CD8-positive, alpha-beta memory T cell (primary cell): ENCODE data around the gene DNAH14. TPM values are rescaled to one million over a fixed set of nuclear protein-coding genes. Genes with fewer than 3 reads are reported as not detected.

Experiments used
- CTCF ChIA-PET: fragments of 350-600 bp; sonication (Branson Sonifier 250); formaldehyde crosslinking; loops from one replicate; lab custom pipeline; 2021; ENCODE audit warnings: antibody characterized with exemption; lab: Charles Lee
- POLR2A ChIA-PET: fragments of 350-600 bp; sonication (Branson Sonifier 250); formaldehyde crosslinking; loops from one replicate; lab custom pipeline; 2021; ENCODE audit warnings: antibody characterized with exemption; lab: Charles Lee
- DNase-seq, 5 donors: peaks; one replicate each; pipeline versions ENCODE4 v3.0.0 to v3.0.0-alpha.2; 2020 to 2022; ENCODE audit warnings: mixed read lengths in 1 of 5
- H3K27ac ChIP-seq: one replicate; pipeline ENCODE4 v1.7.0; 2013; ENCODE audit warnings: low read depth, mild to moderate bottlenecking, low read length, moderate library complexity
- H3K27me3 ChIP-seq: 2 replicates; pipeline ENCODE4 v1.7.0; 2013; ENCODE audit warnings: low read length, mild to moderate bottlenecking; ENCODE audit not compliant: insufficient read depth, poor library complexity, severe bottlenecking
- H3K36me3 ChIP-seq: 2 replicates; pipeline ENCODE4 v1.7.0; 2013; ENCODE audit warnings: mild to moderate bottlenecking, low read length, moderate library complexity; ENCODE audit not compliant: insufficient read depth
- H3K4me1 ChIP-seq: 2 replicates; pipeline ENCODE4 v1.7.0; 2013; ENCODE audit warnings: mild to moderate bottlenecking, low read length, moderate library complexity; ENCODE audit not compliant: insufficient read depth
- H3K4me3 ChIP-seq: 2 replicates; pipeline ENCODE4 v1.7.0; 2013; ENCODE audit warnings: mild to moderate bottlenecking, low read length
- H3K9me3 ChIP-seq: 2 replicates; pipeline ENCODE4 v1.7.0; 2013; ENCODE audit warnings: mild to moderate bottlenecking, low read length
- H3K27ac Mint-ChIP-seq, 8 donors: one replicate each; pipeline ENCODE4 v1.8.0; 2020 to 2021; ENCODE audit warnings: mixed read lengths in 8 of 8, mild to moderate bottlenecking in 6 of 8, inconsistent platforms in 3 of 8, moderate library complexity in 3 of 8
- H3K27me3 Mint-ChIP-seq, 2 donors: one replicate each; pipeline ENCODE4 v1.8.0; 2020 to 2021; ENCODE audit warnings: mixed read lengths in 2 of 2, mild to moderate bottlenecking in 1 of 2, moderate library complexity in 1 of 2
- H3K36me3 Mint-ChIP-seq, 3 donors: one replicate each; pipeline ENCODE4 v1.8.0; 2020 to 2021; ENCODE audit warnings: mixed read lengths in 3 of 3, inconsistent platforms in 1 of 3, mild to moderate bottlenecking in 1 of 3
- H3K4me1 Mint-ChIP-seq, 3 donors: one replicate each; pipeline ENCODE4 v1.8.0; 2020 to 2021; ENCODE audit warnings: mixed read lengths in 3 of 3, inconsistent platforms in 1 of 3, mild to moderate bottlenecking in 1 of 3
- H3K4me3 Mint-ChIP-seq, 7 donors: one replicate each; pipeline ENCODE4 v1.8.0; 2020 to 2021; ENCODE audit warnings: mixed read lengths in 7 of 7, mild to moderate bottlenecking in 6 of 7, moderate library complexity in 4 of 7, inconsistent platforms in 2 of 7
- H3K9me3 Mint-ChIP-seq, 5 donors: one replicate each; pipeline ENCODE4 v1.8.0; 2020 to 2022; ENCODE audit warnings: mixed read lengths in 5 of 5, mild to moderate bottlenecking in 3 of 5, moderate library complexity in 2 of 5, inconsistent platforms in 1 of 5
- polyA plus RNA-seq: library from polyadenylated mRNA; unstranded; fragments of 300-500 nt; fragmentation: Illumina TruSeq; gene quantifications from one replicate; pipeline ENCODE4 v1.2.3, GENCODE V29; 2021
- total RNA-seq, 2 experiments: library from RNA; stranded (reverse); gene quantifications; one replicate each; pipeline ENCODE4 v1.2.3, GENCODE V29; 2021

The DNAH14 gene
- total and polyA plus RNA-seq, 3 experiments from 2014 or later, result 0.26 TPM; not detected in 2

- Mint-ChIP-seq H3K4me1 (peaks cover 64 to 72% (median 72%) of the 10 kb centered on the region in 3 donors), H3K4me3 (peak overlapping the region in 6 of 7 donors; percentile 5 to 63 (median 42))
- no peak overlapping the region for H3K4me3 ChIP-seq
Measured at GRCh38 chr1:225423518-225423855, 494.0 kb downstream of the DNAH14 start.

GRCh38 chr1:225424562-225425200 lies 495.2 kb downstream of the DNAH14 start:
- no peaks in the 10 kb centered on the region for H3K9me3 Mint-ChIP-seq
- peak overlapping the region; percentile 88 for H3K4me3 ChIP-seq
- peaks cover 6% of the 10 kb centered on the region for H3K36me3 ChIP-seq
- POLR2A ChIA-PET, result interaction anchor here (4.9 kb wide), 1 partner anchor 20 kb away, joined by 98 read pairs; no protein-coding TSS in a partner anchor
- DNase-seq, result no peak
- H3K27me3 Mint-ChIP-seq, result no peaks in the 10 kb centered on the region
- H3K27me3 ChIP-seq, result no peaks in the 10 kb centered on the region
- H3K27ac Mint-ChIP-seq, result peak overlapping the region in 7 of 8 donors; percentile 44 to 96 (median 62)
- H3K4me3 Mint-ChIP-seq, result peak overlapping the region; percentile 58 to 98 (median 90)
- H3K36me3 Mint-ChIP-seq, result peaks cover 0 to 46% (median 5%) of the 10 kb centered on the region in 3 donors
- H3K4me1 Mint-ChIP-seq, result peaks cover 65 to 75% (median 74%) of the 10 kb centered on the region in 3 donors
- CTCF ChIA-PET, result interaction anchor here (0.6 to 1.2 kb wide), 3 partner anchors 50 to 397 kb away, joined by 3 to 5 read pairs (median 3); no protein-coding TSS in a partner anchor
- no peaks in the 10 kb centered on the region for H3K9me3 ChIP-seq
- H3K4me1 ChIP-seq, result peaks cover 47% of the 10 kb centered on the region
- H3K27ac ChIP-seq, result no peak overlapping the region

More at GRCh38 chr1:225423518-225423855, 494.0 kb downstream of the DNAH14 start:
- Histone ChIP-seq H3K4me1 (peaks cover 42% of the 10 kb centered on the region), H3K27me3 (no peaks in the 10 kb centered on the region), H3K27ac (no peak overlapping the region), H3K36me3 (peaks cover 16% of the 10 kb centered on the region), H3K9me3 (no peaks in the 10 kb centered on the region)
- ChIA-PET CTCF (interaction anchor here (1.2 kb wide), 1 partner anchor 51 kb away, joined by 5 read pairs; no protein-coding TSS in a partner anchor), POLR2A (no interaction called here)
- Mint-ChIP-seq H3K36me3 (peaks cover 0 to 55% (median 8%) of the 10 kb centered on the region in 3 donors), H3K27ac (peak overlapping the region; percentile 15 to 88 (median 70)), H3K9me3 (no peaks in the 10 kb centered on the region), H3K27me3 (no peaks in the 10 kb centered on the region)
- DNase-seq, result no peak

GRCh38 chr1:225425201-225425786 lies 495.8 kb downstream of the DNAH14 start:
- Histone ChIP-seq H3K4me3 (peak overlapping the region; percentile 88), H3K4me1 (peaks cover 47% of the 10 kb centered on the region), H3K36me3 (no peaks in the 10 kb centered on the region), H3K27ac (peak overlapping the region; percentile 86), H3K27me3 (no peaks in the 10 kb centered on the region), H3K9me3 (no peaks in the 10 kb centered on the region)
- no peak for DNase-seq
- peak overlapping the region; percentile 61 to 96 (median 86) for H3K27ac Mint-ChIP-seq
- peaks cover 64 to 72% (median 72%) of the 10 kb centered on the region in 3 donors for H3K4me1 Mint-ChIP-seq
- ChIA-PET POLR2A (interaction anchor here (0.6 to 4.9 kb wide), 2 partner anchors 12 to 20 kb away, joined by 6 to 98 read pairs; no protein-coding TSS in a partner anchor), CTCF (interaction anchor here (1.0 to 1.6 kb wide), 2 partner anchors 42 to 53 kb away, joined by 3 to 4 read pairs; no protein-coding TSS in a partner anchor)
- H3K36me3 Mint-ChIP-seq, result peaks cover 0 to 43% (median 3%) of the 10 kb centered on the region in 3 donors
- H3K27me3 Mint-ChIP-seq, result no peaks in the 10 kb centered on the region
- peak overlapping the region; percentile 86 to 98 (median 90) for H3K4me3 Mint-ChIP-seq
- H3K9me3 Mint-ChIP-seq, result no peaks in the 10 kb centered on the region

- Mint-ChIP-seq H3K27ac (peak overlapping the region; percentile 61 to 98 (median 86)), H3K4me3 (peak overlapping the region; percentile 86 to 98 (median 90)), H3K9me3 (no peaks in the 10 kb centered on the region), H3K36me3 (peaks cover 0 to 33% (median 2%) of the 10 kb centered on the region in 3 donors), H3K27me3 (no peaks in the 10 kb centered on the region), H3K4me1 (peaks cover 58 to 63% (median 62%) of the 10 kb centered on the region in 3 donors)
- Histone ChIP-seq H3K27ac (peak overlapping the region; percentile 86), H3K4me1 (peaks cover 47% of the 10 kb centered on the region), H3K36me3 (no peaks in the 10 kb centered on the region), H3K4me3 (peak overlapping the region; percentile 88), H3K27me3 (no peaks in the 10 kb centered on the region), H3K9me3 (no peaks in the 10 kb centered on the region)
- peak in 3 of 5 donors; percentile 18 to 44 (median 28) for DNase-seq
- ChIA-PET POLR2A (interaction anchor here (0.6 to 4.9 kb wide), 9 partner anchors 18 to 638 kb away, joined by 3 to 98 read pairs (median 6); partner anchors contain the start of genes H3-3A and SDE2), CTCF (interaction anchor here (1.6 to 3.4 kb wide), 6 partner anchors 12 to 47 kb away, joined by 4 to 35 read pairs (median 6); no protein-coding TSS in a partner anchor)
Measured at GRCh38 chr1:225426395-225427234, 497.1 kb downstream of the DNAH14 start.

GRCh38 chr1:225427235-225428067 lies 498.0 kb downstream of the DNAH14 start, which contains the start of gene LBR:
TSS of gene LBR (minus strand) at chr1:225428038. CDS start at chr1:225424075, 3,963 bp downstream.
- H3K27me3 ChIP-seq, result no peaks in the 10 kb centered on the region
- Mint-ChIP-seq H3K9me3 (no peaks in the 10 kb centered on the region), H3K4me1 (peaks cover 51 to 55% (median 54%) of the 10 kb centered on the region in 3 donors), H3K36me3 (peaks cover 0 to 25% (median 2%) of the 10 kb centered on the region in 3 donors), H3K27me3 (no peaks in the 10 kb centered on the region), H3K4me3 (peak within 1 kb of the TSS; percentile 86 to 98 (median 93)), H3K27ac (peak within 1 kb of the TSS; percentile 87 to 98 (median 93))
- no peaks in the 10 kb centered on the region for H3K9me3 ChIP-seq
- peaks cover 47% of the 10 kb centered on the region for H3K4me1 ChIP-seq
- peak in 1 of 5 donors; percentile 66 for DNase-seq
- CTCF ChIA-PET, result interaction anchor here (1.8 to 3.4 kb wide), 6 partner anchors 11 to 47 kb away, joined by 6 to 35 read pairs (median 10); no protein-coding TSS in a partner anchor
- H3K4me3 ChIP-seq, result peak within 1 kb of the TSS; percentile 88
- H3K36me3 ChIP-seq, result no peaks in the 10 kb centered on the region
- H3K27ac ChIP-seq, result peak within 1 kb of the TSS; percentile 86
- POLR2A ChIA-PET, result interaction anchor here (0.6 to 4.9 kb wide), 11 partner anchors 17 to 635 kb away, joined by 3 to 98 read pairs (median 5); partner anchors contain the start of genes H3-3A, SDE2, SRP9 and TMEM63A

- H3K4me1 Mint-ChIP-seq, result peaks cover 42 to 46% (median 46%) of the 10 kb centered on the region in 3 donors
- peak overlapping the region; percentile 86 for H3K27ac ChIP-seq
- H3K27me3 Mint-ChIP-seq, result no peaks in the 10 kb centered on the region
- H3K36me3 ChIP-seq, result no peaks in the 10 kb centered on the region
- H3K36me3 Mint-ChIP-seq, result peaks cover 0 to 19% (median 0%) of the 10 kb centered on the region in 3 donors
- H3K4me3 ChIP-seq, result peak overlapping the region; percentile 88
- POLR2A ChIA-PET, result interaction anchor here (0.6 to 4.9 kb wide), 14 partner anchors 13 to 635 kb away, joined by 3 to 98 read pairs (median 4); partner anchors contain the start of genes H3-3A, SDE2, SRP9 and TMEM63A
- no peaks in the 10 kb centered on the region for H3K9me3 Mint-ChIP-seq
- CTCF ChIA-PET, result interaction anchor here (0.6 to 3.4 kb wide), 7 partner anchors 10 to 46 kb away, joined by 3 to 35 read pairs (median 7); no protein-coding TSS in a partner anchor
- peak overlapping the region; percentile 86 to 95 (median 91) for H3K4me3 Mint-ChIP-seq
- H3K27ac Mint-ChIP-seq, result peak overlapping the region; percentile 87 to 96 (median 93)
- H3K4me1 ChIP-seq, result peaks cover 41% of the 10 kb centered on the region
- DNase-seq, result peak; percentile 88 to 95 (median 89)
- H3K9me3 ChIP-seq, result no peaks in the 10 kb centered on the region
- H3K27me3 ChIP-seq, result no peaks in the 10 kb centered on the region
Measured at GRCh38 chr1:225428068-225428880, 498.8 kb downstream of the DNAH14 start.
